A549 (cell line): ENCODE measurements around the gene ASCL2. TPM values are rescaled to one million over a fixed set of nuclear protein-coding genes. Genes with fewer than 3 reads are reported as not detected.

ENCODE experiments used
- ATAC-seq, 2 experiments: fragments of 200-7000 bp in 1 of 2; fragments of >200 bp in 1 of 2; cut with Nextera tagmentation in 1 of 2; cut with Tn5 transposase in 1 of 2; 3 replicates each; pipeline versions ENCODE4 v1.8.0 to v1.9.1; 2018 to 2020; ENCODE audit warnings: mild to moderate bottlenecking in 1 of 2, moderate library complexity in 1 of 2
- CTCF ChIA-PET: fragments of 300-600 bp; sonication (Branson Sonifier 250); formaldehyde crosslinking; extraction: SDS; loops from one replicate; lab custom pipeline; 2021; ENCODE audit warnings: antibody characterized with exemption, inconsistent platforms; lab: Yijun Ruan, JAX
- POLR2A ChIA-PET: fragments of 350-600 bp; formaldehyde crosslinking; extraction: SDS; loops from one replicate; lab custom pipeline; 2021; ENCODE audit warnings: antibody characterized with exemption, inconsistent platforms; lab: Yijun Ruan, JAX
- DNase-seq, 2 experiments: peaks; one replicate each; pipeline versions ENCODE4 v3.0.0 to v3.0.0-alpha.2; 2011 to 2016; ENCODE audit warnings: low read depth in 1 of 2, low spot score in 1 of 2
- FAIRE-seq: peaks from 2 replicates; lab custom pipeline; 2011; peaks lifted over from hg19 to GRCh38; lab: Jason Lieb, UNC
- H3K27ac ChIP-seq, 2 experiments: fragments of >200 bp; sonication (Bioruptor Twin); formaldehyde crosslinking; 3 replicates each; pipeline ENCODE4 v1.5.1; 2016 to 2017
- H3K4me1 ChIP-seq: fragments of >200 bp; sonication (Bioruptor Twin); formaldehyde crosslinking; 3 replicates; pipeline ENCODE4 v1.6.1; 2016
- H3K4me2 ChIP-seq: fragments of >200 bp; sonication (Bioruptor Twin); formaldehyde crosslinking; 3 replicates; pipeline ENCODE4 v1.6.1; 2016
- H3K4me3 ChIP-seq: fragments of >200 bp; sonication (Bioruptor Twin); formaldehyde crosslinking; 3 replicates; pipeline ENCODE4 v1.5.1; 2016
- H3K9me3 ChIP-seq: fragments of >200 bp; sonication (Bioruptor Twin); formaldehyde crosslinking; 3 replicates; pipeline ENCODE4 v1.6.1; 2016
- ATOH8 ChIP-seq: fragments of 250-450 bp; sonication (Bioruptor Pico); IDR thresholded peaks from 2 replicates; pipeline ENCODE4 v1.5.0; 2020; ENCODE audit warnings: low read depth, mild to moderate bottlenecking, moderate library complexity
- BCL3 ChIP-seq: fragments of >200 bp; sonication (Bioruptor Twin); formaldehyde crosslinking; IDR thresholded peaks from 3 replicates; pipeline ENCODE4 v1.6.1; 2016
- BHLHE40 ChIP-seq: IDR thresholded peaks from 2 replicates; pipeline ENCODE4 v1.6.1; 2012; ENCODE audit warnings: low read depth, low read length, inconsistent platforms
- CTCF ChIP-seq: fragments of >200 bp; sonication (Bioruptor Twin); formaldehyde crosslinking; IDR thresholded peaks from 3 replicates; pipeline ENCODE4 v1.5.1; 2016
- FOSL2 ChIP-seq, 2 experiments: fragments of 450-650 bp in 1 of 2; fragments of >200 bp in 1 of 2; sonication (Bioruptor Twin) in 1 of 2; formaldehyde crosslinking; IDR thresholded peaks; 2 replicates each; pipeline versions ENCODE4 v1.5.0 to v1.6.1; 2016 to 2020; ENCODE audit warnings: mild to moderate bottlenecking in 1 of 2, moderate library complexity in 1 of 2
- HEYL ChIP-seq: fragments of 250-450 bp; sonication (Bioruptor Pico); IDR thresholded peaks from 2 replicates; pipeline ENCODE4 v1.8.0; 2021; ENCODE audit warnings: mild to moderate bottlenecking, moderate library complexity
- HOXB13 ChIP-seq: fragments of 250-450 bp; sonication (Bioruptor Pico); IDR thresholded peaks from 2 replicates; pipeline ENCODE4 v1.5.0; 2020; ENCODE audit warnings: low read depth, mild to moderate bottlenecking, moderate library complexity
- HOXB5 ChIP-seq: fragments of 250-450 bp; sonication (Bioruptor Pico); IDR thresholded peaks from 2 replicates; pipeline ENCODE4 v1.5.0; 2020; ENCODE audit warnings: mild to moderate bottlenecking, moderate library complexity
- KDM5A ChIP-seq: fragments of 200-600 bp; sonication (generic); IDR thresholded peaks from 2 replicates; pipeline ENCODE4 v1.6.1; 2016; ENCODE audit warnings: antibody characterized with exemption, mild to moderate bottlenecking
- MAX ChIP-seq: IDR thresholded peaks from 2 replicates; pipeline ENCODE4 v1.6.1; 2012
- MYC ChIP-seq: IDR thresholded peaks from 2 replicates; pipeline ENCODE4 v1.6.1; 2012; ENCODE audit warnings: mild to moderate bottlenecking, inconsistent platforms, low read length, improper control_type of control experiment, borderline replicate concordance
- NPAS2 ChIP-seq: fragments of 250-450 bp; sonication (Bioruptor Pico); IDR thresholded peaks from 2 replicates; pipeline ENCODE4 v1.8.0; 2022; ENCODE audit warnings: mild to moderate bottlenecking, moderate library complexity, borderline replicate concordance
- RARB ChIP-seq: fragments of 250-450 bp; sonication (Bioruptor Pico); IDR thresholded peaks from 2 replicates; pipeline ENCODE4 v1.8.0; 2021; ENCODE audit warnings: mild to moderate bottlenecking, moderate library complexity
- RCOR1 ChIP-seq: fragments of 150-350 bp; IDR thresholded peaks from 2 replicates; pipeline ENCODE4 v1.6.1; 2014; ENCODE audit warnings: antibody characterized with exemption, low read length, low read depth
- REST ChIP-seq: fragments of 200-600 bp; sonication (generic); IDR thresholded peaks from 2 replicates; pipeline ENCODE4 v1.6.1; 2016; ENCODE audit warnings: antibody characterized with exemption, mild to moderate bottlenecking, moderate library complexity
- RNF2 ChIP-seq: fragments of 200-600 bp; sonication (generic); IDR thresholded peaks from 2 replicates; pipeline ENCODE4 v1.6.1; 2016; ENCODE audit warnings: low read depth, mild to moderate bottlenecking, antibody characterized with exemption, moderate library complexity, borderline replicate concordance
- TFCP2L1 ChIP-seq: fragments of 250-450 bp; sonication (Bioruptor Pico); IDR thresholded peaks from 2 replicates; pipeline ENCODE4 v1.5.0; 2021; ENCODE audit warnings: mild to moderate bottlenecking
- WGBS: methylation state at CpG from one replicate; pipeline ENCODE4 v1.1.6; 2017; ENCODE audit errors: missing lambda C conversion rate; 5-methylcytosine and 5-hydroxymethylcytosine counted together
- polyA plus RNA-seq, 4 experiments: library from polyadenylated mRNA; depleted of rRNA in 3 of 4; stranded (reverse); fragments of >200 nt; fragmentation: RNase III in 1 of 4; extraction: RNeasy Plus Mini Kit Qiagen cat#74134 plus additional on column Dnase treatment in 1 of 4; gene quantifications; 2 replicates in 3 of 4; 3 replicates in 1 of 4; pipeline ENCODE4 v1.2.3, GENCODE V29; 2011 to 2017

Gene ASCL2
- polyA plus RNA-seq, 2 of the 4 experiments (the other 2 are of a cell fraction): not detected

- TF ChIP-seq BHLHE40 (no peak), KDM5A (no peak), REST (no peak), RNF2 (no peak), NPAS2 (CRISPR knock-in tag) (no peak), ATOH8 (no peak), HEYL (CRISPR knock-in tag) (no peak), RCOR1 (no peak), MAX (no peak), BCL3 (no peak), CTCF (no peak), HOXB13 (CRISPR knock-in tag) (no peak), FOSL2 (IDR thresholded peaks at IDR 0.05) (no peak), FOSL2 (CRISPR knock-in tag; IDR thresholded peaks at IDR 0.05) (no peak)
- Histone ChIP-seq H3K4me1 (no peaks in the 10 kb centered on the region), H3K4me2 (no peak overlapping the region), H3K4me3 (no peak overlapping the region), H3K9me3 (no peaks in the 10 kb centered on the region), H3K27ac (no peak overlapping the region)
- no peak for DNase-seq
- ChIA-PET POLR2A (no interaction called here), CTCF (interaction anchor here (0.8 to 3.5 kb wide), 5 partner anchors 9 to 130 kb away, joined by 3 to 15 read pairs (median 9); no protein-coding TSS in a partner anchor)
- WGBS: 67% methylated on average over 10 of the region's 10 CpGs
- ATAC-seq: no peak
- no peak for FAIRE-seq
Observed at GRCh38 chr11:2289859-2290258, 19.5 kb upstream of the ASCL2 start.

- FAIRE-seq (no peak), DNase-seq (no peak), ATAC-seq (no peak)
- POLR2A ChIA-PET: no interaction called here
- Histone ChIP-seq H3K4me1 (no peaks in the 10 kb centered on the region), H3K4me3 (no peak overlapping the region), H3K9me3 (no peaks in the 10 kb centered on the region), H3K27ac (no peak overlapping the region), H3K4me2 (no peak overlapping the region)
- TF ChIP-seq MYC (no peak), RARB (no peak), HOXB5 (CRISPR knock-in tag) (no peak), TFCP2L1 (CRISPR knock-in tag) (no peak)
- WGBS: 54% methylated on average over 6 of the region's 6 CpGs
- CTCF ChIA-PET: interaction anchor here (0.6 to 3.5 kb wide), 5 partner anchors 9 to 131 kb away, joined by 3 to 15 read pairs (median 6); no protein-coding TSS in a partner anchor
Observed at GRCh38 chr11:2289350-2289749, 19.0 kb upstream of the ASCL2 start.
